Fibroblast of gingiva (primary cell): Measurements from ENCODE around the gene CYP4F12.

Source experiments
- DNase-seq: peaks from one replicate; pipeline ENCODE4 v3.0.0-alpha.2; 2011; ENCODE audit warnings: low read depth

CYP4F12 gene

GRCh38 chr19:15672580-15673175 lies at the start of gene CYP4F12:
TSS of gene CYP4F12 (plus strand) at chr19:15673087. CDS start at chr19:15673530, 443 bp downstream.
- DNase-seq: no peak

- no peak for DNase-seq
Measured at GRCh38 chr19:15623711-15624318, 49.1 kb upstream of the CYP4F12 start.

GRCh38 chr19:15628236-15629002 lies 44.5 kb upstream of the CYP4F12 start:
- no peak for DNase-seq

GRCh38 chr19:15629003-15629880 lies 43.6 kb upstream of the CYP4F12 start:
- no peak for DNase-seq

GRCh38 chr19:15631817-15632216 lies 41.1 kb upstream of the CYP4F12 start:
- DNase-seq: no peak

GRCh38 chr19:15633082-15633835 lies 39.6 kb upstream of the CYP4F12 start:
- no peak for DNase-seq

GRCh38 chr19:15634105-15634504 lies 38.8 kb upstream of the CYP4F12 start:
- DNase-seq: no peak

GRCh38 chr19:15635016-15635805 lies 37.7 kb upstream of the CYP4F12 start:
- no peak for DNase-seq

- no peak for DNase-seq
Measured at GRCh38 chr19:15636026-15636425, 36.9 kb upstream of the CYP4F12 start.

GRCh38 chr19:15639596-15639995 lies 33.3 kb upstream of the CYP4F12 start:
- DNase-seq: no peak

GRCh38 chr19:15640294-15640903 lies 32.5 kb upstream of the CYP4F12 start, which contains the start of gene CYP4F3:
TSS of gene CYP4F3 (plus strand) at chr19:15640897. CDS start at chr19:15641416, 519 bp downstream.
- no peak for DNase-seq

- no peak for DNase-seq
Measured at GRCh38 chr19:15640904-15641597, 31.8 kb upstream of the CYP4F12 start.

GRCh38 chr19:15641901-15642491 lies 30.9 kb upstream of the CYP4F12 start:
- DNase-seq: no peak

- no peak for DNase-seq
Measured at GRCh38 chr19:15642807-15643206, 30.1 kb upstream of the CYP4F12 start.

- no peak for DNase-seq
Measured at GRCh38 chr19:15643387-15643786, 29.5 kb upstream of the CYP4F12 start.

GRCh38 chr19:15644066-15644741 lies 28.7 kb upstream of the CYP4F12 start:
- no peak for DNase-seq

GRCh38 chr19:15644816-15645215 lies 28.1 kb upstream of the CYP4F12 start:
- no peak for DNase-seq

GRCh38 chr19:15649526-15649925 lies 23.4 kb upstream of the CYP4F12 start:
- no peak for DNase-seq
